ENCODE measurements around the gene DIP2B.

DIP2B gene

DNA sequence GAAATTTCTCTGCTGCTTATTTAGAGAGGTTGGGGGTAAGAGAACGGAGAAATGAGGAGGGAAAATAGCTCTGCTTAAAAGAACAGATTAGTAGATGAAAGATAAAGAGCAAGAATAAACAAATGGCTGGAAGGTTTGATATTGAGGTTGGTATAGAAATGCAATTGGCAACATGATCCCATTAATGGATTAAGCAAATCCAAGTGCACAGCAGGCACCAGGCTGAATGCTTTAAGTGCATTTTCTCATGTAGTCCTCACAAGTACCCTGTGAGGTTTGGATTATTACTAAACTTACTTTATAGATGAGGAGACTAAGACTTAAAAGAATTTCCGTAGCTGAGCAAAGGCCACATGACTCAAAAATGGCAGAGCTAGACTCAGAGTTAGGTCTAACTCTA, 182.2 kb downstream of the DIP2B start:
- DNase-seq = no peak

GRCh38 chr12:50689437-50689836, 184.7 kb downstream of the DIP2B start:
- DNase-seq = no peak

DNA sequence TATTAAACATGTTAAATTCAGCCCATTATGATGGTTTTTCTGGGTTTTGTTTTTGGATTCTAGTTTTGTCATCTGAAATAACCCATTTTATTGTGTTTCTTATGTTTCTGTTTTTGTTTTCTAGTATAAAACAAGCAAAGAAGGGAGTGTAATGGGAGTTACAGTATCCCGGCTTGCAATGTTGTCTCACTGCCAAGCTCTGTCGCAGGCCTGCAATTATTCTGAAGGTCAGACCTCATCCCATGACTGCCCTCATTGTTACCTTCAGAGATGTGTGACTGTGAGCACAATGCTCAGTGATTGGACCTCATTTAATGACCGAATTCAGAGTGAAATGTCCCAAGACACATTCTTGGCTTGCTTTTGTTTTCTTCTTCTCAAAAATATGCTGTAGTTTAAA, 186.1 kb downstream of the DIP2B start:
- DNase-seq = no peak

- DNase-seq = no peak
Observed at GRCh38 chr12:50695961-50696360, 191.2 kb downstream of the DIP2B start.

DNA sequence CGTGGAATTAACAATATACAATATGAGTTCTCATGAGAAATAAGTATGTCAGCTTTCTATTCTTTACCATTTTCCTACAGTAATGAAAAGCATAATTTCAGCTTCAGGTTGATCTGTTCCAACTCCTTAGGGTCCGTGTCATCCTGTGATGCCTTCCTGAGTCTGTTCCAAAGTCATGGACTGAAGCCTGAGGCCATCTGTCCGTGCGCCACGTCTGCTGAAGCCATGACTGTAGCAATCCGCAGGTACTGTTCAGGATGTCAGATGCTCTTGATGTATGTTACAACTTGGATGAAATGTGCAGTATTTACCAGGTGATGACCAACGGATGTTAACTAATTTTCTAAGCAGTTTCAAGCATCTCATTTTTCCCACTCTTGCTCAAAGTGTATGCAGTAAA, 192.1 kb downstream of the DIP2B start:
- no peak for DNase-seq

GRCh38 chr12:50699154-50699553, 194.4 kb downstream of the DIP2B start:
- no peak for DNase-seq

- DNase-seq = no peak
Observed at GRCh38 chr12:50699940-50700339, 195.2 kb downstream of the DIP2B start.

- no peak for DNase-seq
Observed at GRCh38 chr12:50706606-50707005, 201.8 kb downstream of the DIP2B start.

GRCh38 chr12:50707396-50707795, 202.6 kb downstream of the DIP2B start:
- no peak for DNase-seq

- DNase-seq = no peak
Observed at GRCh38 chr12:50708631-50709030, 203.8 kb downstream of the DIP2B start.

GRCh38 chr12:50711121-50711520, 206.3 kb downstream of the DIP2B start:
- no peak for DNase-seq

DNA sequence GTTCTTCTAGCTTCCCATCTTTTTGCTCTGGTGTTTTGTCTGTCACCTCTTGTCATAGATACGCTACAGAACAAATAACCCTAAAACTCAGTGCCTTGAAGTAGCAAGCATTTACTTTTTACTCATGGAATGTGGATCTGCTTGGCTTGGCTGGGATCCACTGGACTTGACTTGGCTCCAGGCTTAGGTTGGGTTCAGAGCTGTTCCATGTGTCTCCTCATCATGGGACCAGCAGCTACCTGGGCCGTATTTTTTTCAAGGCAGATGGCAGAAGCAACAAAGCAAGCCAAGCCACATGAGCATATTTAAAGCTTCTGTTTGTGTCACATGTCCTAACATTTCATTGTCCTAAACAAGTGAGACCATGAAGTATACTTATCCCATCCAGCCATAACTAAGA, 210.4 kb downstream of the DIP2B start:
- no peak for DNase-seq

DNA sequence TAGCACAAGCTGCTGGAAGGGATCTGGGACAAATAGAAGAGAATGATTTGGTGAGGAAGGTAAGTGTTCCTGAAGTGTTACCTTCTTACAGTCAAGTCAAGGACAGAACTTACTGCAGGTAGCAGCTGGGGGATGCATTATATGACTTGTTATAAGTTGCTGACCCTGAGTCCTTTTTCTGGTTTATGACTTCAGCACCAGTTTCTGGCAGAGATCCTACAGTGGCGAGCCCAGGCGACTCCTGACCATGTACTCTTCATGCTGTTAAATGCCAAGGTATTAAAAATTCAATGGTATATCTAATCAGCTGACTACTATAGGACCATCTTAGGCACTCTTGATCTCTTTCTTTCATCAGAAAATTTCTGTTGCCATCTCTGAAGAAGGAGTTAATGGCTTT, 214.0 kb downstream of the DIP2B start:
- no peak for DNase-seq

- no peak for DNase-seq
Observed at GRCh38 chr12:50720085-50720484, 215.3 kb downstream of the DIP2B start.

DNA sequence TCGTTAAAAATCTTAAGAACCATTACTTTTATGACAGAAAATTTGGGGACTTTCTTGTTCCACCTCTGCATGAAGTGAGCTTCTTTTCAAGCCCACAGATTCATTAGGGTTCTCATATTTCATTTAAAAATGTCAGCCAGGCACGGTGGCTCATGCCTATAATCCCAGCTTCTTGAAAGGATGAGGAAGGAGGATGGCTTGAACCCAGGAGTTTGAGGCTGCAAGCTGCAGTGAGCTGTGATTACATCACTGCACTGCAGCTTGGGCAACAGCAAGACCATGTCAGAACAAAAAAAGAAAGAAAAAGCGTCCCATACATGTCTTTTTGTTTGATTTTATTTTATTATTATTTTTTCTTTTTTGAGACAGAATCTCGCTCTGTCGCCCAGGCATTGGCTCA, 215.7 kb downstream of the DIP2B start:
- no peak for DNase-seq

DNA sequence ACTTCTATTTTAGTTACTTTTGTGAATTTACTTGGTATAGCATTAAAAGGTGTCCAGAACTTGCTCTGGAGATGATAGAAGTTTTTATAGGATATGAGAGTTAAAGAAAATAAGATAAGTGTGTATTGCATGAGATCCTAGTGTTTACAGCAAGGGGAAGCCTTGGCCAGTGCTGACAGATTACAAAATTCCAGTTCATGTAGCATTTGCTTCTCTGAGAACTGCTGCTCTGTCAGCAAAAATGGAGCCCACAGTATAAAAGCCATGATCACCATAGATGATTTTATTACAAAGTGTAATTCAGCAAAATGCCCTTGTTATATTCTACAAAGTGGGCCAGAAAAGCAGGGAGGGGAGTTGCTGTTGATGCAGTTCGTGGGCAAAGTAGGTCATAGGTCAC, 219.1 kb downstream of the DIP2B start:
- no peak for DNase-seq

- no peak for DNase-seq
Observed at GRCh38 chr12:50725011-50725942, 220.5 kb downstream of the DIP2B start.

- no peak for DNase-seq
Observed at GRCh38 chr12:50727466-50727865, 222.7 kb downstream of the DIP2B start.

DNA sequence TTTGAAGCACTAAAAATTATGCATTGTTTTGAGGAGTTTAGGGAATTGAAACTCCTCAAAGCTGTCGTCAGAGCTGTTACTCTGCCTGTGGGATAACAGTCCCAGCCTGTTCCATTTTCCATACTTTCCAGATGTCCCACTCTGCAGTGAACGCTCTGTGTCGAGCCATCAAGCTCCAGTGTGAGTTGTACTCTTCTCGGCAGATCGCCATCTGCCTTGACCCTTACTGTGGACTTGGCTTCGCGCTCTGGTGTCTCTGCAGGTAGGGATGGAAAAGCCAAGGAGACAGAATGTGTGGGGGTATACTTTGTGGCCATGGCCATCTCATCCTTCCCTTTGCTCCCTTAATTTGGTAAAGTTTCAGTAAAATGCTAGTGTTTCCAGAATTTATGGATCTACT, 223.6 kb downstream of the DIP2B start:
- no peak for DNase-seq

DNA sequence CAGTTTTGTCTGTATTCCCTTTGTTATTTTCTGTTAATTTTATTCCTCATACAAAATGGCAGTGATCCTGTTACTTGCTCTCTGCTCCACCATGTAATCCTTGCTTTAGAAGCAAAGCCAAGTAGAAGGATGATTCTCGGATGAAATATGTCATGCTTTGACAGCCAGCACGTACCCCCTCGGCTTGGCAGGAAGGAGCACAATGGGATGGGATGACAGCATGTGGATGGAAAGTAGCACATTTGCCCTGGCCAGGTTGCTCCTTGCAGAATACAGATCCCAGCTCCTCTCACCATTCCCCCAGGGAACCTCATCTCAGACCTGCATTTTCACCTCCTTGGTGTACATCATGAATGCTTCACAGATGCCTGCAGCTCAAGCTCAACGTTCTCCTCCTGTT, 224.1 kb downstream of the DIP2B start:
- DNase-seq = no peak

- no peak for DNase-seq
Observed at GRCh38 chr12:50732591-50732990, 227.8 kb downstream of the DIP2B start.

DNA sequence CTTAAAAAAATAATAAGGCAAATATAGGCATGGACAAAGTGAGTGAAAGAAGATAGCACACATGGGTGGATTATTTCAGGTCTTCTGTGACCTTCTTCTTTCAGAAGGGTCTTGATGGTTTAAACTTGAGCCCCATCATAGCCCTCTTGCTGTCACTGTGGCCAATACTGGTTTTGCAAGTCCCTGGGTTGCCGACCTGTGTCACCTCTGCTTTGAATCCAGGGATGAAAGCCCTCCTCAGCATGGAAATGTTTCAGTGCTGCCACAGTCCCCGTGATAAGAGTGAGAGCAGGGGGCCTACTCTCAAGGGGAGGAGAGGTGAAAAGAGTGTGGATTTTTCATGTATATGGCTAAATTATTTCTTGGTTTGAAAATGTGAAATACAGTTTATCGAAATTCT, 228.9 kb downstream of the DIP2B start:
- DNase-seq = no peak

DNA sequence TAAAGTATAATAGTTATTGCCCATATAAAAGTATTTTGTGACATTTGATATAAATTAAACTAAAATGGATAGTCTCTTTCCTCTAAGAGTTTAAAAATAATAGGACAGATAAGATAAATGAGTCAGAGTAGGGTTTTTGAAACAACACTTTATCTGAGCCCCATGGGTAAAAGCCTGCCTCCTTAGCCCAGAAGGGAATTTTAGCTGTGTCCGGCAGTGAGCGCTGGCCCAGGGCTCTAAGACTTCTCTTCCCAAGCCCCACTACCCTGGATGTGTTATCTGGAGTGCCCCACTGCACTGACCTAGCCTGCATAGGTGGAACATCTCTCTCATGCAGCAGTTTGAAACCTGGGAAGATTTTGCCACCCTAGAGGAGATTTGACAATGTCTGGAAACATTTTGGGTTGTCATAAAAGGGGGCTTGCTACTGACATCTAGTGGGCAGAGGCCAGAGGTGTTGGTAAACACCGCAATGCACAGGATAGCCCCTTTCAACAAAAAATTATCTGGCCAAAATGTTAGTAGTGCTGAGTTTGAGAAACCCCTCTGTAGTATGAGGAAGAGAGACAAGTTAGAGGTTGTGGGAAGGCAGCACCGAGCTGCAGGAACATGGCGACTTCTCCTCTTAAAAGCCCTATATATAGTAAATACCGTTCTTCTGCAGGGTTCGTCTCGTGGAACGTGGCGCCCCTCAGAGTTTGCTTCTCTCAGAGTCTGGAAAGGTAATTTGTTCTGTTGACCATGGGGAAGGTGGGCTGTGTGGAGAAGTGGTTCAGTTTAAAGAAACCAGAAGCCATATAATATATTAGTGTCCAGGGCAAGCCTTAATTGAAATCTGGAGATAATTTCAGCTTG, 229.9 kb downstream of the DIP2B start:
- no peak for DNase-seq

GRCh38 chr12:50739611-50740010, 234.8 kb downstream of the DIP2B start:
- DNase-seq = no peak
